SK-N-SH (cell line): Measurements from ENCODE around the gene PHF23. TPM values are rescaled to one million over a fixed set of nuclear protein-coding genes. Genes with fewer than 3 reads are reported as not detected.

Source experiments
- CTCF ChIA-PET: fragments of 300-600, 350-600 bp; formaldehyde crosslinking; extraction: SDS; loops from one replicate; lab custom pipeline; 2021; lab: Yijun Ruan, JAX
- POLR2A ChIA-PET: fragments of 350-600 bp; sonication (Branson Sonifier 250); formaldehyde crosslinking; extraction: SDS; loops from one replicate; lab custom pipeline; 2020; ENCODE audit warnings: antibody characterized with exemption, inconsistent platforms; lab: Yijun Ruan, JAX
- DNase-seq: peaks from one replicate; pipeline ENCODE4 v3.0.0; 2012
- H2AFZ ChIP-seq: fragments of 200-600 bp; sonication (generic); 2 replicates; pipeline ENCODE4 v1.8.1; 2016; ENCODE audit warnings: antibody characterized with exemption, mild to moderate bottlenecking, low read depth
- H3F3A ChIP-seq: fragments of 200-600 bp; sonication (generic); replicated peaks from 2 replicates; pipeline ENCODE3; 2016; ENCODE audit warnings: antibody characterized with exemption, mild to moderate bottlenecking; ENCODE audit not compliant: insufficient read depth
- H3K27ac ChIP-seq, 2 experiments: fragments of 200-500 bp in 1 of 2; fragments of 200-600 bp in 1 of 2; sonication (Bioruptor generic) in 1 of 2; sonication (generic), shearing (Covaris generic) in 1 of 2; 2 replicates each; pipeline versions ENCODE4 v1.5.1 to v1.6.1; 2014 to 2016; ENCODE audit warnings: low read depth in 2 of 2, inconsistent platforms in 1 of 2, low read length in 1 of 2, mild to moderate bottlenecking in 1 of 2, mixed read lengths in 1 of 2
- H3K27me3 ChIP-seq: fragments of 200-600 bp; sonication (generic), shearing (Covaris generic); 2 replicates; pipeline ENCODE4 v1.6.1; 2016; ENCODE audit warnings: mixed run types; ENCODE audit not compliant: insufficient read depth
- H3K36me3 ChIP-seq, 2 experiments: fragments of 200-500 bp in 1 of 2; fragments of 200-600 bp in 1 of 2; sonication (Bioruptor generic) in 1 of 2; sonication (generic) in 1 of 2; replicated peaks in 1 of 2; 2 replicates each; pipeline versions ENCODE3 to v1.5.1; 2014 to 2016; ENCODE audit warnings: low read length in 1 of 2, mild to moderate bottlenecking in 1 of 2; ENCODE audit not compliant: insufficient read depth in 2 of 2, control insufficient read depth in 1 of 2
- H3K4me1 ChIP-seq, 2 experiments: fragments of 200-500 bp in 1 of 2; fragments of 200-600 bp in 1 of 2; sonication (Bioruptor generic) in 1 of 2; sonication (generic), shearing (Covaris generic) in 1 of 2; 2 replicates each; pipeline versions ENCODE4 v1.5.1 to v1.6.1; 2014 to 2016; ENCODE audit warnings: low read depth in 1 of 2, low read length in 1 of 2, mixed run types in 1 of 2; ENCODE audit not compliant: insufficient read depth in 2 of 2, control insufficient read depth in 1 of 2
- H3K4me2 ChIP-seq: fragments of 200-600 bp; sonication (generic), shearing (Covaris generic); 2 replicates; pipeline ENCODE4 v1.6.1; 2017; ENCODE audit warnings: mixed run types
- H3K4me3 ChIP-seq, 2 experiments: fragments of 200-500 bp in 1 of 2; fragments of 200-600 bp in 1 of 2; sonication (Bioruptor generic) in 1 of 2; sonication (generic), shearing (Covaris generic) in 1 of 2; 2 replicates each; pipeline versions ENCODE4 v1.5.1 to v1.8.1; 2014 to 2016; ENCODE audit warnings: low read depth in 2 of 2, inconsistent platforms in 1 of 2, low read length in 1 of 2, mild to moderate bottlenecking in 1 of 2, mixed read lengths in 1 of 2, moderate library complexity in 1 of 2
- H3K79me2 ChIP-seq: fragments of 200-600 bp; sonication (generic); 2 replicates; pipeline ENCODE4 v1.8.1; 2017; ENCODE audit warnings: mild to moderate bottlenecking; ENCODE audit not compliant: insufficient read depth
- H3K9ac ChIP-seq: fragments of 200-600 bp; sonication (generic); 2 replicates; pipeline ENCODE4 v1.6.1; 2017; ENCODE audit warnings: mixed run types
- H3K9me2 ChIP-seq: fragments of 200-600 bp; sonication (generic); 2 replicates; pipeline ENCODE4 v1.6.1; 2017; ENCODE audit warnings: mixed run types
- H3K9me3 ChIP-seq: fragments of 200-600 bp; sonication (generic); 2 replicates; pipeline ENCODE4 v1.6.1; 2017; ENCODE audit warnings: mixed run types, mild to moderate bottlenecking, moderate library complexity
- H4K20me1 ChIP-seq: fragments of 200-600 bp; sonication (generic); 2 replicates; pipeline ENCODE4 v1.6.1; 2017; ENCODE audit warnings: mild to moderate bottlenecking, mixed run types; ENCODE audit not compliant: insufficient read depth
- EP300 ChIP-seq, 2 experiments: IDR thresholded peaks; 2 replicates each; pipeline versions ENCODE4 v1.4.0 to v1.6.1; 2012; ENCODE audit warnings: borderline replicate concordance in 1 of 2, low read depth in 1 of 2, low read length in 1 of 2
- GATA2 ChIP-seq: sonication (generic); formaldehyde crosslinking; IDR thresholded peaks from 2 replicates; pipeline ENCODE4 v1.5.0; 2020; ENCODE audit warnings: mild to moderate bottlenecking, missing genetic modification reagents
- JUND ChIP-seq: IDR thresholded peaks from 2 replicates; pipeline ENCODE4 v1.4.0; 2012
- NRF1 ChIP-seq: IDR thresholded peaks from 2 replicates; pipeline ENCODE4 v1.6.1; 2012; ENCODE audit warnings: low read depth, mild to moderate bottlenecking, low read length
- RFX5 ChIP-seq: IDR thresholded peaks from 2 replicates; pipeline ENCODE4 v1.6.1; 2012; ENCODE audit warnings: mild to moderate bottlenecking, improper control_type of control experiment, low read length
- RXRA ChIP-seq: IDR thresholded peaks from 2 replicates; pipeline ENCODE4 v1.4.0; 2012; ENCODE audit warnings: low read depth, mild to moderate bottlenecking, borderline replicate concordance
- WGBS: methylation state at CpG from one replicate; pipeline ENCODE4 v1.1.6; 2017; ENCODE audit warnings: low lambda C conversion rate; 5-methylcytosine and 5-hydroxymethylcytosine counted together
- polyA plus RNA-seq, 3 experiments: library from polyadenylated mRNA; depleted of rRNA; stranded (reverse); fragments of >200 nt; gene quantifications; 2 replicates each; pipeline ENCODE4 v1.2.3, GENCODE V29; 2012
- TF ChIP-seq, protein P1 (sequence below): fragments of 150-350 bp; IDR thresholded peaks from 2 replicates; pipeline ENCODE4 v1.6.1; 2016; ENCODE audit warnings: mild to moderate bottlenecking, low read depth, low read length
- TF ChIP-seq, protein P2 (sequence below): IDR thresholded peaks from 2 replicates; pipeline ENCODE4; 2012
- TF ChIP-seq, protein P3 (sequence below): IDR thresholded peaks from 2 replicates; pipeline ENCODE4 v1.4.0; 2012; ENCODE audit warnings: low read depth, borderline replicate concordance

Gene PHF23
- polyA plus RNA-seq, 1 of the 3 experiments (the other 2 are of a cell fraction), result 53.3 TPM

DNA sequence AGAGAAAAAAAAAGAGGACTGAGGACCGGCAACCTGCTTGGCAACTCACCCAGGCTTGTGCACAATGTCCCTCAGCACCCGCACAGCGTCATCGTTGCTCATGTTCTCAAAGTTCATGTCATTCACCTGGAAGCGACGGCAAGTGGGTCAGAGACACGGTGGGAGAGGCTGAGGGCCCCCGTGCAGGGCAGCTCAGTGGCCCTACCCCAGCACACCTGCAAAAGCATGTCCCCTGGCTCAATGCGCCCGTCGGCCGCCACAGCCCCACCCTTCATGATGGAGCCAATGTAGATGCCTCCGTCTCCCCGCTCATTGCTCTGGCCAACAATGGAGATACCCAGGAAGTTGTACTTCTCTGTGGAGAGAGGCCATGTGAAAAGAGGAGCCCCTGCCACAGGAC is 10.3 kb downstream of the PHF23 start:
- no peak overlapping the region for H3K4me2 ChIP-seq
- CTCF ChIA-PET, result interaction anchor here (6.5 kb wide), 1 partner anchor 9 kb away, joined by 44 read pairs; the partner anchor contains the start of genes ACADVL and DLG4

DNA sequence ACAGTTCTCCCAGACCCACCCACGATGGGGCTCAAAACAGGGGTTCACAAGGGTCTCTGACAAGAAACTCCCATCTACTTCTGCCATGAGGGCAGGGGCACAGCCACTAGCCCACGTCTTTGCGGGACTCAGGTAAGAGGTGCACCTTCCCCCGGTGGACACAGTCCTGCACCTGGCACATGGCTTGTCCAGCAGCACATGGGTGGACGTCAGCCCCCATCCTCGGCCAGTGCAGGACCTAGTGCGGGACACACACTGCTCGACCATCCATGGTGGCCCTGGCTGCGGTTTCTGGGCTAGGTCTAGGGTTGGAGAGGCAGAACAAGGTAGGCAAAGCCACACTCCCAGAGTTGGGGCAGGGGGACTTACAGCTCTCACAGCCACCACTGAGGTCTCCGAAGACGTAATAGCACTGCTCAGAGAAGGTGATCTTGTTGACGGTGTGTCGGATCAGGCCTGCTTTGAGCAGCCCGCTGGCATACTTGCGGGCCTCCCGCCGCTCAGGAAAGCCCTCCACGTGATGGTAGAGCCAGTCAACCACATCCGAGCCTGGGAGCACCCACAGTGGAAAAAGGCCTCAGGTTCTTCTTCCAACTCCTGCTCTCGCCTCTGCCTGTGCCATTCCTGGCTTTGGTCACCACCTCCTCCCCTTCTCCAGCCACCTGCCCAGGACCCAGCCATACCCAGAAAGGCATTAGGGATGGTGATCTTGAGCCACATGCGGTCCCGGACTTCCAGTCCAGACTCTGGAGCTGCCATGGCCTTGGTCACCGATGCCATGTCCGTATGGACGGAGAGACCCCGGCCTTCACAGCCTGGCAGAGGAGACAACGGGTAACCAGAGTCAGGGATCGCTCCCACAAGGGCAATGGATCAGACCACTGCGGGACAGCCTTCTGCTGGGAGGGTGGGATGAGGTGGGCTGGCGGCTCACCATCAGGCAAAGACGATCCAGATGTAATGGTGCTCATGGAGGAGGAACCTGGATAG is 12.2 kb downstream of the PHF23 start:
- no peak for DNase-seq
- WGBS, result 93% methylated on average over 26 of the region's 31 CpGs
- Histone ChIP-seq H3K9ac (no peak overlapping the region), H2AFZ (no peak overlapping the region), H3K4me1 (peaks cover 3 to 6% of the 10 kb centered on the region in 2 experiments; a peak in 2 of 4 replicates), H3K9me2 (no peaks in the 10 kb centered on the region), H3K27me3 (no peaks in the 10 kb centered on the region), H4K20me1 (peaks cover 22% of the 10 kb centered on the region), H3K4me3 (no peak overlapping the region), H3F3A (peaks cover 15% of the 10 kb centered on the region), H3K4me2 (no peak overlapping the region), H3K79me2 (peaks cover 26% of the 10 kb centered on the region), H3K36me3 (peaks cover 42 to 84% of the 10 kb centered on the region in 2 experiments), H3K9me3 (no peaks in the 10 kb centered on the region), H3K27ac (no peak overlapping the region)
- TF ChIP-seq, protein P1, sequence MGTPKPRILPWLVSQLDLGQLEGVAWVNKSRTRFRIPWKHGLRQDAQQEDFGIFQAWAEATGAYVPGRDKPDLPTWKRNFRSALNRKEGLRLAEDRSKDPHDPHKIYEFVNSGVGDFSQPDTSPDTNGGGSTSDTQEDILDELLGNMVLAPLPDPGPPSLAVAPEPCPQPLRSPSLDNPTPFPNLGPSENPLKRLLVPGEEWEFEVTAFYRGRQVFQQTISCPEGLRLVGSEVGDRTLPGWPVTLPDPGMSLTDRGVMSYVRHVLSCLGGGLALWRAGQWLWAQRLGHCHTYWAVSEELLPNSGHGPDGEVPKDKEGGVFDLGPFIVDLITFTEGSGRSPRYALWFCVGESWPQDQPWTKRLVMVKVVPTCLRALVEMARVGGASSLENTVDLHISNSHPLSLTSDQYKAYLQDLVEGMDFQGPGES, result no peak
- TF ChIP-seq, protein P2, sequence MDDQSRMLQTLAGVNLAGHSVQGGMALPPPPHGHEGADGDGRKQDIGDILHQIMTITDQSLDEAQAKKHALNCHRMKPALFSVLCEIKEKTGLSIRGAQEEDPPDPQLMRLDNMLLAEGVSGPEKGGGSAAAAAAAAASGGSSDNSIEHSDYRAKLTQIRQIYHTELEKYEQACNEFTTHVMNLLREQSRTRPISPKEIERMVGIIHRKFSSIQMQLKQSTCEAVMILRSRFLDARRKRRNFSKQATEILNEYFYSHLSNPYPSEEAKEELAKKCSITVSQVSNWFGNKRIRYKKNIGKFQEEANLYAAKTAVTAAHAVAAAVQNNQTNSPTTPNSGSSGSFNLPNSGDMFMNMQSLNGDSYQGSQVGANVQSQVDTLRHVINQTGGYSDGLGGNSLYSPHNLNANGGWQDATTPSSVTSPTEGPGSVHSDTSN, result no peak
- POLR2A ChIA-PET, result no interaction called here
- CTCF ChIA-PET, result interaction anchor here (1.0 kb wide), 1 partner anchor 70 kb away, joined by 5 read pairs; no protein-coding TSS in a partner anchor

More for the DNA sequence above, 10.3 kb downstream of the PHF23 start:
- TF ChIP-seq, protein P3, sequence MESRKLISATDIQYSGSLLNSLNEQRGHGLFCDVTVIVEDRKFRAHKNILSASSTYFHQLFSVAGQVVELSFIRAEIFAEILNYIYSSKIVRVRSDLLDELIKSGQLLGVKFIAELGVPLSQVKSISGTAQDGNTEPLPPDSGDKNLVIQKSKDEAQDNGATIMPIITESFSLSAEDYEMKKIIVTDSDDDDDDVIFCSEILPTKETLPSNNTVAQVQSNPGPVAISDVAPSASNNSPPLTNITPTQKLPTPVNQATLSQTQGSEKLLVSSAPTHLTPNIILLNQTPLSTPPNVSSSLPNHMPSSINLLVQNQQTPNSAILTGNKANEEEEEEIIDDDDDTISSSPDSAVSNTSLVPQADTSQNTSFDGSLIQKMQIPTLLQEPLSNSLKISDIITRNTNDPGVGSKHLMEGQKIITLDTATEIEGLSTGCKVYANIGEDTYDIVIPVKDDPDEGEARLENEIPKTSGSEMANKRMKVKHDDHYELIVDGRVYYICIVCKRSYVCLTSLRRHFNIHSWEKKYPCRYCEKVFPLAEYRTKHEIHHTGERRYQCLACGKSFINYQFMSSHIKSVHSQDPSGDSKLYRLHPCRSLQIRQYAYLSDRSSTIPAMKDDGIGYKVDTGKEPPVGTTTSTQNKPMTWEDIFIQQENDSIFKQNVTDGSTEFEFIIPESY, result no peak
- TF ChIP-seq JUND (no peak), NRF1 (no peak), GATA2 (no peak), RXRA (no peak), EP300 (IDR thresholded peaks at IDR 0.05; ENCODE audit: borderline replicate concordance in 1 of 2, low read depth in 1 of 2, low read length in 1 of 2) (no peak), RFX5 (no peak)
- no peak overlapping the region for H3K4me3 ChIP-seq
- H3K79me2 ChIP-seq, result peaks cover 44% of the 10 kb centered on the region
- H3K36me3 ChIP-seq, result peaks cover 31 to 65% of the 10 kb centered on the region in 2 experiments
- H3K9ac ChIP-seq, result no peak overlapping the region
- DNase-seq, result no peak
- WGBS, result 96% methylated on average over 14 of the region's 14 CpGs
- peaks cover 29% of the 10 kb centered on the region for H4K20me1 ChIP-seq
- no peaks in the 10 kb centered on the region for H3K9me3 ChIP-seq
- H3F3A ChIP-seq, result peaks cover 11% of the 10 kb centered on the region
- H3K27me3 ChIP-seq, result no peaks in the 10 kb centered on the region
- peaks cover 9 to 10% of the 10 kb centered on the region in 2 experiments; a peak in 3 of 4 replicates for H3K4me1 ChIP-seq
- no peak overlapping the region for H2AFZ ChIP-seq
- no peaks in the 10 kb centered on the region for H3K9me2 ChIP-seq
- POLR2A ChIA-PET, result interaction anchor here (1.3 kb wide), 1 partner anchor 8 kb away, joined by 8 read pairs; the partner anchor contains the start of gene ACADVL
- no peak overlapping the region for H3K27ac ChIP-seq
